KMS-11 (cell line): Measurements from ENCODE around the gene ARMC5.

ENCODE experiments used
- H2AFZ ChIP-seq: fragments of 200-600 bp; sonication (generic); 2 replicates; pipeline ENCODE4 v1.6.1; 2016; ENCODE audit warnings: antibody characterized with exemption, mixed run types, low read depth
- H3K27ac ChIP-seq: fragments of 200-600 bp; sonication (generic); 2 replicates; pipeline ENCODE4 v1.6.1; 2016; ENCODE audit warnings: mild to moderate bottlenecking, mixed run types
- H3K27me3 ChIP-seq: fragments of 200-600 bp; sonication (generic); 2 replicates; pipeline ENCODE4 v1.6.1; 2017; ENCODE audit warnings: mild to moderate bottlenecking, low read depth, mixed run types, moderate library complexity; ENCODE audit not compliant: insufficient read depth
- H3K36me3 ChIP-seq: fragments of 200-600 bp; sonication (generic); 2 replicates; pipeline ENCODE4 v1.6.1; 2017; ENCODE audit warnings: mild to moderate bottlenecking, mixed run types; ENCODE audit not compliant: insufficient read depth
- H3K4me1 ChIP-seq: fragments of 200-600 bp; sonication (generic); 2 replicates; pipeline ENCODE4 v1.6.1; 2016; ENCODE audit warnings: mild to moderate bottlenecking, low read depth, mixed run types; ENCODE audit not compliant: poor library complexity, severe bottlenecking
- H3K4me2 ChIP-seq: fragments of 200-600 bp; sonication (generic); 2 replicates; pipeline ENCODE4 v1.7.0; 2016; ENCODE audit warnings: mild to moderate bottlenecking, mixed run types
- H3K4me3 ChIP-seq: fragments of 200-600 bp; sonication (generic); IDR thresholded peaks from 2 replicates; pipeline ENCODE4 v1.6.1; 2017; ENCODE audit warnings: low read depth, low read length, mixed read lengths; ENCODE audit not compliant: insufficient read depth
- H3K79me2 ChIP-seq: fragments of 200-600 bp; sonication (generic); 2 replicates; pipeline ENCODE4 v1.6.1; 2016; ENCODE audit warnings: low read depth, mixed run types; ENCODE audit not compliant: insufficient read depth
- H3K9ac ChIP-seq: fragments of 200-600 bp; sonication (generic); 2 replicates; pipeline ENCODE4 v1.6.1; 2016; ENCODE audit warnings: mild to moderate bottlenecking, mixed run types
- H4K20me1 ChIP-seq: fragments of 200-600 bp; sonication (generic); 2 replicates; pipeline ENCODE4 v1.6.1; 2016; ENCODE audit warnings: mild to moderate bottlenecking, mixed run types; ENCODE audit not compliant: insufficient read depth
- TF ChIP-seq, protein P1 (sequence below): fragments of 200-600 bp; sonication (generic); conservative IDR thresholded peaks from 2 replicates; pipeline ENCODE4 v1.6.1; 2017; ENCODE audit warnings: low read depth, mild to moderate bottlenecking, antibody characterized with exemption, low read length, moderate library complexity, mixed read lengths

The ARMC5 gene

DNA sequence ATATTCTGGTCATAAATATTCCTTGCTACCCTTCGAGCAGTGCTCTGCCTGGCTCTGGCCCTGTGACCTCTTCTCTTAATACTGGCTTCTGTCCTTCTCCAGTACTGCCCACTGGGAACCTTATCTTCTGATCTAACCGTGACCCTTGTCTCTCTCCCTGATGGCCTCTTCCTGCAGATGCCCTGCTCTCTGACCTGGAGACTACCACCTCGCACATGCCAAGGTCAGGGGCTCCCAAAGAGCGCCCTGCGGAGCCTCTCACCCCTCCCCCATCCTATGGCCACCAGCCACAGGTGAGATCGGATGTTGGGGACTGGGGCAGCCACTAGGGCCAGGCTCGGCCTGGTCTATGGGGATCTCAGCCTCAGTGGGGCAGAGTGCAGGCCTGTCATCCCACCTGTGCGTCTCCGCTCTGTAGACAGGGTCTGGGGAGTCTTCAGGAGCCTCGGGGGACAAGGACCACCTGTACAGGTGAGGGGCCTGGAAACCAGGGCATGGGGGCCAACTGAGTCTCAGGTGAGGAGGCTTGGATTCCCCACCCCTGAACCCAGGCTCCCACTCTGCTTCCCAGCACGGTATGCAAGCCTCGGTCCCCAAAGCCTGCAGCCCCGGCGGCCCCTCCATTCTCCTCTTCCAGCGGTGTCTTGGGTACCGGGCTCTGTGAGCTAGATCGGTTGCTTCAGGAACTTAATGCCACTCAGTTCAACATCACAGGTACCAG lies 14.1 kb downstream of the ARMC5 start:
- Histone ChIP-seq H2AFZ (no peak overlapping the region), H3K79me2 (no peaks in the 10 kb centered on the region), H3K4me3 (no peak overlapping the region), H3K4me2 (no peak overlapping the region), H3K36me3 (no peaks in the 10 kb centered on the region), H4K20me1 (no peaks in the 10 kb centered on the region), H3K27ac (no peak overlapping the region), H3K27me3 (no peaks in the 10 kb centered on the region), H3K9ac (no peak overlapping the region), H3K4me1 (peaks cover 5% of the 10 kb centered on the region)
- TF ChIP-seq, protein P1, sequence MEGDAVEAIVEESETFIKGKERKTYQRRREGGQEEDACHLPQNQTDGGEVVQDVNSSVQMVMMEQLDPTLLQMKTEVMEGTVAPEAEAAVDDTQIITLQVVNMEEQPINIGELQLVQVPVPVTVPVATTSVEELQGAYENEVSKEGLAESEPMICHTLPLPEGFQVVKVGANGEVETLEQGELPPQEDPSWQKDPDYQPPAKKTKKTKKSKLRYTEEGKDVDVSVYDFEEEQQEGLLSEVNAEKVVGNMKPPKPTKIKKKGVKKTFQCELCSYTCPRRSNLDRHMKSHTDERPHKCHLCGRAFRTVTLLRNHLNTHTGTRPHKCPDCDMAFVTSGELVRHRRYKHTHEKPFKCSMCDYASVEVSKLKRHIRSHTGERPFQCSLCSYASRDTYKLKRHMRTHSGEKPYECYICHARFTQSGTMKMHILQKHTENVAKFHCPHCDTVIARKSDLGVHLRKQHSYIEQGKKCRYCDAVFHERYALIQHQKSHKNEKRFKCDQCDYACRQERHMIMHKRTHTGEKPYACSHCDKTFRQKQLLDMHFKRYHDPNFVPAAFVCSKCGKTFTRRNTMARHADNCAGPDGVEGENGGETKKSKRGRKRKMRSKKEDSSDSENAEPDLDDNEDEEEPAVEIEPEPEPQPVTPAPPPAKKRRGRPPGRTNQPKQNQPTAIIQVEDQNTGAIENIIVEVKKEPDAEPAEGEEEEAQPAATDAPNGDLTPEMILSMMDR, result no peak

DNA sequence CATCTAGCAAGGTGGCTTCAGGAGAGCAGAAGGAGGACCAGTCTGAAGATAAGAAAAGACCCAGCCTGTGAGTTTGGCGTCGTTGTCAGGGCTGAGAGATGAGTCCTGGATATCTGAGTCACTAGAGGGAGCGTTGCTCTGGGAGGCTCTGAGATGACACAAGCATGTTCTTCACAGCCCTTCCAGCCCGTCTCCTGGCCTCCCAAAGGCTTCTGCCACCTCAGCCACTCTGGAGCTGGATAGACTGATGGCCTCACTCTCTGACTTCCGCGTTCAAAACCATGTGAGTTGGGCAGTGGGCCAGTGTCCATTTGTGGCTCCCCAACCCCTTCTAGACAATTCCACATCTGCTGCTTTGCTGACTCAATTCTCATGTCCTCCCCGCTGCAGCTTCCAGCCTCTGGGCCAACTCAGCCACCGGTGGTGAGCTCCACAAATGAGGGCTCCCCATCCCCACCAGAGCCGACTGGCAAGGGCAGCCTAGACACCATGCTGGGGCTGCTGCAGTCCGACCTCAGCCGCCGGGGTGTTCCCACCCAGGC lies 14.9 kb downstream of the ARMC5 start:
- no peak overlapping the region for H2AFZ ChIP-seq
- H3K27ac ChIP-seq, result no peak overlapping the region
- TF ChIP-seq, protein P1, result no peak
- H3K9ac ChIP-seq, result no peak overlapping the region
- H3K27me3 ChIP-seq, result no peaks in the 10 kb centered on the region
- H3K4me3 ChIP-seq, result no peak overlapping the region
- H3K4me2 ChIP-seq, result no peak overlapping the region
- H3K79me2 ChIP-seq, result no peaks in the 10 kb centered on the region
- peaks cover 5% of the 10 kb centered on the region for H3K4me1 ChIP-seq
- no peaks in the 10 kb centered on the region for H3K36me3 ChIP-seq
- H4K20me1 ChIP-seq, result no peaks in the 10 kb centered on the region

DNA sequence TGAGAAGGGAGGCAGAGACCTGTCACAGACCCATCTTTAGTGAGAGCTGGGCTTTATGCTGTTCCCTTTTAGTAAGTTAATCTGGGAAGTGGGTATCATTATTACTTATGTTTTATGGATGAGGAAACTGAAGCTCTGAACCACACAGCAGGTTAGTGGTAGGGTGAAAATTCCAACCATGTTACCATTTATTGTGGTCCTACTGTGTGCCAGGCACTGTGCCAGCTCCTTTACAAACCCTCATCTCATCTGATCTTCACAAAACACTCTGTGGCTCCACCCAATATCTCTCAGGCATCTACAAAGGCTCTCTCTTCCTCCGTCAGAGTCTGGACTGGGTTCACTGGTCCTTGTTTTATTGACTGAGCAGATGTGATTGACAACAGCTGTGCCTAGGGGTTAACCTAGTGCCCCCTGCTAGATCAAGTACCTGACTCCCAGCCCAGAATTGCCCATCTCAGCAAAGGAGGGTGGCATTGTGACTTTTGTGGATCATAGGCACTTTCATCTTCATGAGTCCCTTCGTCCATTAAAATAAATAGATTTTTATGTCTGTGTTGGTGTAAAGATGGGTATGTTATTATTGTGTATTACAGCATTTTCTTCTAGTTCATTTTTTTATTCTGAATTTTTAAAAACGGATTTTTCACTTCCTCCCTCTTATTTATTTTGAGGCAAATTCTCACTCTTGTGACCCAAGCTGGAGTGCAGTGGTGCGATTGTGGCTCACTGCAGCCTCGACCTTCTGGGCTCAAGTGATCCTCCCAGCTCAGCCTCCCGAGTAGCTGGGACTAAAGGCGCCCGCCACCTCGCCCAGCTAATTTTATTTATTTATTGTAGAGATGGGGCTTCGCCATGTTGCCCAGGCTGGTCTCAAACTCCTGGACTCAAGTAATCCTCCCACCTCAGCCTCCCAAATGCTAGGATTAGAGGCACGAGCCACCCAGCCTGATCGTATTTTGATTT lies 15.8 kb downstream of the ARMC5 start:
- peaks cover 5% of the 10 kb centered on the region for H3K4me1 ChIP-seq
- no peak overlapping the region for H3K4me3 ChIP-seq
- H3K4me2 ChIP-seq, result peak overlapping the region; percentile 71; the same call in 1 of the 2 replicates
- H2AFZ ChIP-seq, result no peak overlapping the region
- H4K20me1 ChIP-seq, result no peaks in the 10 kb centered on the region
- no peak overlapping the region for H3K9ac ChIP-seq
- TF ChIP-seq, protein P1, result no peak
- H3K27ac ChIP-seq, result no peak overlapping the region
- H3K79me2 ChIP-seq, result no peaks in the 10 kb centered on the region
- H3K36me3 ChIP-seq, result no peaks in the 10 kb centered on the region
- no peaks in the 10 kb centered on the region for H3K27me3 ChIP-seq

DNA sequence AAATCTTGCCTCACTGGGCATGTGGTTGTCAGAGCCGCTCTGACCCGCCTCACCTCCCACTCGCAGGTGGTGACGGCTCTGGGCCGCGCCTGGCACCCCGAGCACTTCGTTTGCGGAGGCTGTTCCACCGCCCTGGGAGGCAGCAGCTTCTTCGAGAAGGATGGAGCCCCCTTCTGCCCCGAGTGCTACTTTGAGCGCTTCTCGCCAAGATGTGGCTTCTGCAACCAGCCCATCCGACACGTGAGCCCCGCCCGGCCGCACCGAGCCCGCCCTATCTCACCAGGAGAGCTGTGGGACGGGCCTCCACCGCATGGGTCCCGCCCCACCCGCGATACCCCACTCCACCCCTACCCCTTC lies 16.6 kb downstream of the ARMC5 start:
- Histone ChIP-seq H3K36me3 (no peaks in the 10 kb centered on the region), H3K27ac (peak overlapping the region; percentile 44; the same call in 1 of the 2 replicates), H2AFZ (peak overlapping the region; percentile 87), H3K4me3 (no peak overlapping the region), H3K79me2 (no peaks in the 10 kb centered on the region), H3K9ac (peak overlapping the region; percentile 52; the same call in 1 of the 2 replicates), H3K4me1 (peaks cover 5% of the 10 kb centered on the region), H4K20me1 (no peaks in the 10 kb centered on the region), H3K27me3 (no peaks in the 10 kb centered on the region), H3K4me2 (peak overlapping the region; percentile 71)
- TF ChIP-seq, protein P1, result no peak
